Cardiac muscle cell (in vitro differentiated cells and primary cell): ENCODE results near the gene FAM124A. TPM values are rescaled to one million over a fixed set of nuclear protein-coding genes. Genes with fewer than 3 reads are reported as not detected.

Source experiments
- DNase-seq, 2 donors: peaks; one replicate each; pipeline versions ENCODE4 v3.0.0 to v3.0.0-alpha.2; 2010 to 2017; ENCODE audit warnings: low read depth in 1 of 2, low spot score in 1 of 2
- H3K27ac ChIP-seq: fragments of 200-600 bp; sonication (generic); 2 replicates; pipeline ENCODE4 v1.5.1; 2016
- H3K27me3 ChIP-seq: fragments of 200-600 bp; sonication (generic); 2 replicates; pipeline ENCODE4 v1.6.0; 2016; ENCODE audit warnings: control low read depth
- H3K36me3 ChIP-seq: fragments of 200-600 bp; sonication (generic); 2 replicates; pipeline ENCODE4 v1.5.1; 2016; ENCODE audit warnings: control low read depth
- H3K4me1 ChIP-seq: fragments of 200-600 bp; sonication (generic); 2 replicates; pipeline ENCODE4 v1.8.1; 2017; ENCODE audit warnings: low read depth, mild to moderate bottlenecking, mixed run types
- H3K4me3 ChIP-seq: fragments of 200-600 bp; sonication (generic); 2 replicates; pipeline ENCODE4 v1.5.1; 2016; ENCODE audit warnings: mild to moderate bottlenecking
- H3K9me3 ChIP-seq: fragments of 200-600 bp; sonication (generic); 2 replicates; pipeline ENCODE4 v1.5.1; 2017; ENCODE audit warnings: low read depth, mild to moderate bottlenecking, control low read depth
- CTCF ChIP-seq: IDR thresholded peaks from 2 replicates; pipeline ENCODE4 v1.5.1; 2012; ENCODE audit warnings: low read depth, mild to moderate bottlenecking, low read length
- polyA plus RNA-seq: library from polyadenylated mRNA; unstranded; fragments of >200 nt; fragmentation: Nextera tagmentation; extraction: Ambion mirVana; gene quantifications from 2 replicates; pipeline ENCODE4 v1.2.1, GENCODE V29; 2016
- total RNA-seq: library from RNA; depleted of rRNA; stranded (reverse); fragments of >200 nt; gene quantifications from 2 replicates; pipeline ENCODE4 v1.2.3, GENCODE V29; 2016

The FAM124A gene
- total and polyA plus RNA-seq, 2 experiments from 2014 or later, result 0.16 to 0.18 TPM

DNA sequence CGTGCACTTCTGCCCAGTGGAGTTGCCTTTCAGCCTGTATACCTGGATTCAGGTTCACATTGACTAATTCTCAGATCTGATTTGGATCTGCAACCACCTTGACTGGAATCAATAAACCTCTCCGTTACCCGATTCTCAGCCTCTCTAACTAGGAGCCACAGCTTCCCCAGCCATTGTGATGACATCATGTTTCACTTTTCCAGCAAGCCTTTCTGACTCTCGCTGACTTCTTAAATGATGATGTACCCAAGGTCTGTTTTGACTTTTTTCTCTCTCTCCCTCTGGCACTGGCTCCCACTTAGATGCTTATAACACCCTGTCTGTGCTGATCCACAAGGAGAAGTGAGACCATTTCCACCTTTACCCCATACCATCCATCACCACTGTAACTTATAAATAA is 13.5 kb upstream of the FAM124A start:
- no peaks in the 10 kb centered on the region for H3K27me3 ChIP-seq
- no peaks in the 10 kb centered on the region for H3K36me3 ChIP-seq
- no peak overlapping the region for H3K4me3 ChIP-seq
- no peak overlapping the region for H3K27ac ChIP-seq
- no peak for DNase-seq
- H3K9me3 ChIP-seq, result no peaks in the 10 kb centered on the region
- TF ChIP-seq CTCF, result no peak
- no peaks in the 10 kb centered on the region for H3K4me1 ChIP-seq

- H3K27ac ChIP-seq, result no peak overlapping the region
- H3K27me3 ChIP-seq, result no peaks in the 10 kb centered on the region
- no peaks in the 10 kb centered on the region for H3K4me1 ChIP-seq
- no peak for DNase-seq
- no peaks in the 10 kb centered on the region for H3K9me3 ChIP-seq
- H3K4me3 ChIP-seq, result no peak overlapping the region
- H3K36me3 ChIP-seq, result no peaks in the 10 kb centered on the region
- no peak for TF ChIP-seq CTCF
These were observed 10.3 kb upstream of the FAM124A start for GRCh38 chr13:51211910-51212309.

DNA sequence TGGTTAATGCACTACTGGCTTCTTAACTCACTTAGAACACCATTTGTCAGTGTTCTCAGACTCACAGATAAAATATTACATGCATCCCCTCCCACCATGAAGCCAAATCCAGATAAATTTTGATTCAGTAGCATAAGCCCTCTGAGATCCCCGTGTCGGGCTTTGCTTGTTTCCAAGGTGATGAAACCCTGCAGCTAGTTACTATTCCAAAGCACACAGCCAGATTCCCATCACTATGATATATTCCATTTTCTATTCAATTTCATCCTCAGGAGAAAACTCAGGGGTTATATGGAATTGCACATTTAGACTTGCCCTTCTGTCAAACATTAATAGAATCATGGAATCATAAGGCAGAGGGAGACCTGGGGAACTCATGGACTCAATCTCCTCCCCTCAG is 9.4 kb upstream of the FAM124A start:
- Histone ChIP-seq H3K9me3 (no peaks in the 10 kb centered on the region), H3K36me3 (no peaks in the 10 kb centered on the region), H3K27ac (no peak overlapping the region), H3K27me3 (no peaks in the 10 kb centered on the region), H3K4me3 (no peak overlapping the region), H3K4me1 (no peaks in the 10 kb centered on the region)
- no peak for TF ChIP-seq CTCF
- DNase-seq, result no peak

GRCh38 chr13:51213173-51213728 is 8.9 kb upstream of the FAM124A start:
- Histone ChIP-seq H3K27me3 (no peaks in the 10 kb centered on the region), H3K27ac (no peak overlapping the region), H3K4me3 (no peak overlapping the region), H3K36me3 (no peaks in the 10 kb centered on the region), H3K4me1 (no peaks in the 10 kb centered on the region), H3K9me3 (no peaks in the 10 kb centered on the region)
- no peak for TF ChIP-seq CTCF
- no peak for DNase-seq

- TF ChIP-seq CTCF, result no peak
- H3K4me1 ChIP-seq, result no peaks in the 10 kb centered on the region
- H3K27ac ChIP-seq, result no peak overlapping the region
- H3K4me3 ChIP-seq, result no peak overlapping the region
- peaks cover 32% of the 10 kb centered on the region for H3K27me3 ChIP-seq
- no peaks in the 10 kb centered on the region for H3K9me3 ChIP-seq
- DNase-seq, result no peak
- no peaks in the 10 kb centered on the region for H3K36me3 ChIP-seq
These were observed 3.6 kb upstream of the FAM124A start for GRCh38 chr13:51218626-51219025.

GRCh38 chr13:51220706-51221105 is 1.5 kb upstream of the FAM124A start:
- TF ChIP-seq CTCF, result no peak
- H3K36me3 ChIP-seq, result no peaks in the 10 kb centered on the region
- peaks cover 46% of the 10 kb centered on the region for H3K27me3 ChIP-seq
- H3K27ac ChIP-seq, result no peak overlapping the region
- no peaks in the 10 kb centered on the region for H3K4me1 ChIP-seq
- DNase-seq, result no peak
- no peaks in the 10 kb centered on the region for H3K9me3 ChIP-seq
- H3K4me3 ChIP-seq, result no peak overlapping the region
